WTC11 (cell line): ENCODE results near the gene ZNF775.

Experiments used
- E2F4 ChIP-seq: sonication (generic); formaldehyde crosslinking; IDR thresholded peaks from 2 replicates; pipeline ENCODE4 v1.8.1; 2022; ENCODE audit warnings: low read depth, mild to moderate bottlenecking, moderate library complexity, missing genetic modification reagents, borderline replicate concordance
- ZNF138 ChIP-seq: sonication (generic); formaldehyde crosslinking; conservative IDR thresholded peaks from 2 replicates; pipeline ENCODE4 v1.8.1; 2022; ENCODE audit warnings: mild to moderate bottlenecking, moderate library complexity, missing genetic modification reagents
- ZNF512 ChIP-seq: sonication (generic); formaldehyde crosslinking; IDR thresholded peaks from 2 replicates; pipeline ENCODE4 v1.8.1; 2022; ENCODE audit warnings: missing genetic modification reagents, borderline replicate concordance
- TF ChIP-seq, protein P1 (sequence below): sonication (generic); formaldehyde crosslinking; IDR thresholded peaks from 2 replicates; pipeline ENCODE4 v1.8.1; 2023; ENCODE audit warnings: mild to moderate bottlenecking, missing genetic modification reagents
- TF ChIP-seq, protein P2 (sequence below): sonication (generic); formaldehyde crosslinking; IDR thresholded peaks from 2 replicates; pipeline ENCODE4 v1.8.0; 2023; ENCODE audit warnings: mild to moderate bottlenecking, missing genetic modification reagents
- TF ChIP-seq, protein P3 (sequence below): fragments of 200-600 bp; IDR thresholded peaks from 2 replicates; pipeline ENCODE4 v1.8.0; 2022; ENCODE audit warnings: antibody characterized with exemption

DNA sequence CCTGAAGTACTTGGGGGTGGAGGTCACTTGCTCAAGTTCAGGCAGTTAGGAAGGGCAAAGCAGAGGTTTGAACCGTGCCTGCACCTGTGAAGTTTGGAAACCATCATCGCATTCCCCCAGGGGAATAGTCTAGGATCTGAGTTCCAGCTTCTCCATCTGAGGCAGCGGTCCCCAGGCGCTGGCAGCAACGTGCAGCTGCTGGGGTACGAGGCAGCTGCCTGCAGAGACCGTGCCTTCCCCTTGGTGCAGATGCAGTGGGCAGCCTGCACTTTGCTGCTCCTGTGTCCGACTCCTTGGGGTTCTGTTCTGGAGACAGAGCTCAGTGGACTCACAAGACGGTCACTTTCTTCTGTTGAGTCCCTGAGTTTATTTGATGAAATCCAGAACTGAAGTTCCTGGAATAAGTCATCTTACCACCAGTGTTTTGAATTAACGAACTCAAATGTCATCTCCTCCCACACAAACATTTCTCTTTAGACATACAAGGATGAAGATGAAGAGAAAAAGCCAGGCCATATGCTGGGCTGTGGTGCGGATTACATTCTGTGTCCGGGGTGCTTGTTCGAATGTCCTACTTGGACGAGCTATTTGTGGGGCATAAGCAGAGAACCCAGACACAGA is 51.4 kb downstream of the ZNF775 start:
- TF ChIP-seq, protein P1, sequence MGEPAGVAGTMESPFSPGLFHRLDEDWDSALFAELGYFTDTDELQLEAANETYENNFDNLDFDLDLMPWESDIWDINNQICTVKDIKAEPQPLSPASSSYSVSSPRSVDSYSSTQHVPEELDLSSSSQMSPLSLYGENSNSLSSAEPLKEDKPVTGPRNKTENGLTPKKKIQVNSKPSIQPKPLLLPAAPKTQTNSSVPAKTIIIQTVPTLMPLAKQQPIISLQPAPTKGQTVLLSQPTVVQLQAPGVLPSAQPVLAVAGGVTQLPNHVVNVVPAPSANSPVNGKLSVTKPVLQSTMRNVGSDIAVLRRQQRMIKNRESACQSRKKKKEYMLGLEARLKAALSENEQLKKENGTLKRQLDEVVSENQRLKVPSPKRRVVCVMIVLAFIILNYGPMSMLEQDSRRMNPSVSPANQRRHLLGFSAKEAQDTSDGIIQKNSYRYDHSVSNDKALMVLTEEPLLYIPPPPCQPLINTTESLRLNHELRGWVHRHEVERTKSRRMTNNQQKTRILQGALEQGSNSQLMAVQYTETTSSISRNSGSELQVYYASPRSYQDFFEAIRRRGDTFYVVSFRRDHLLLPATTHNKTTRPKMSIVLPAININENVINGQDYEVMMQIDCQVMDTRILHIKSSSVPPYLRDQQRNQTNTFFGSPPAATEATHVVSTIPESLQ (CRISPR knock-in tag), result no peak
- no peak for TF ChIP-seq ZNF512 (CRISPR knock-in tag)
- TF ChIP-seq, protein P2, sequence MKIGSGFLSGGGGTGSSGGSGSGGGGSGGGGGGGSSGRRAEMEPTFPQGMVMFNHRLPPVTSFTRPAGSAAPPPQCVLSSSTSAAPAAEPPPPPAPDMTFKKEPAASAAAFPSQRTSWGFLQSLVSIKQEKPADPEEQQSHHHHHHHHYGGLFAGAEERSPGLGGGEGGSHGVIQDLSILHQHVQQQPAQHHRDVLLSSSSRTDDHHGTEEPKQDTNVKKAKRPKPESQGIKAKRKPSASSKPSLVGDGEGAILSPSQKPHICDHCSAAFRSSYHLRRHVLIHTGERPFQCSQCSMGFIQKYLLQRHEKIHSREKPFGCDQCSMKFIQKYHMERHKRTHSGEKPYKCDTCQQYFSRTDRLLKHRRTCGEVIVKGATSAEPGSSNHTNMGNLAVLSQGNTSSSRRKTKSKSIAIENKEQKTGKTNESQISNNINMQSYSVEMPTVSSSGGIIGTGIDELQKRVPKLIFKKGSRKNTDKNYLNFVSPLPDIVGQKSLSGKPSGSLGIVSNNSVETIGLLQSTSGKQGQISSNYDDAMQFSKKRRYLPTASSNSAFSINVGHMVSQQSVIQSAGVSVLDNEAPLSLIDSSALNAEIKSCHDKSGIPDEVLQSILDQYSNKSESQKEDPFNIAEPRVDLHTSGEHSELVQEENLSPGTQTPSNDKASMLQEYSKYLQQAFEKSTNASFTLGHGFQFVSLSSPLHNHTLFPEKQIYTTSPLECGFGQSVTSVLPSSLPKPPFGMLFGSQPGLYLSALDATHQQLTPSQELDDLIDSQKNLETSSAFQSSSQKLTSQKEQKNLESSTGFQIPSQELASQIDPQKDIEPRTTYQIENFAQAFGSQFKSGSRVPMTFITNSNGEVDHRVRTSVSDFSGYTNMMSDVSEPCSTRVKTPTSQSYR (CRISPR knock-in tag), result no peak
- TF ChIP-seq E2F4 (CRISPR knock-in tag), result no peak
- TF ChIP-seq ZNF138 (CRISPR knock-in tag), result no peak
- TF ChIP-seq, protein P3, sequence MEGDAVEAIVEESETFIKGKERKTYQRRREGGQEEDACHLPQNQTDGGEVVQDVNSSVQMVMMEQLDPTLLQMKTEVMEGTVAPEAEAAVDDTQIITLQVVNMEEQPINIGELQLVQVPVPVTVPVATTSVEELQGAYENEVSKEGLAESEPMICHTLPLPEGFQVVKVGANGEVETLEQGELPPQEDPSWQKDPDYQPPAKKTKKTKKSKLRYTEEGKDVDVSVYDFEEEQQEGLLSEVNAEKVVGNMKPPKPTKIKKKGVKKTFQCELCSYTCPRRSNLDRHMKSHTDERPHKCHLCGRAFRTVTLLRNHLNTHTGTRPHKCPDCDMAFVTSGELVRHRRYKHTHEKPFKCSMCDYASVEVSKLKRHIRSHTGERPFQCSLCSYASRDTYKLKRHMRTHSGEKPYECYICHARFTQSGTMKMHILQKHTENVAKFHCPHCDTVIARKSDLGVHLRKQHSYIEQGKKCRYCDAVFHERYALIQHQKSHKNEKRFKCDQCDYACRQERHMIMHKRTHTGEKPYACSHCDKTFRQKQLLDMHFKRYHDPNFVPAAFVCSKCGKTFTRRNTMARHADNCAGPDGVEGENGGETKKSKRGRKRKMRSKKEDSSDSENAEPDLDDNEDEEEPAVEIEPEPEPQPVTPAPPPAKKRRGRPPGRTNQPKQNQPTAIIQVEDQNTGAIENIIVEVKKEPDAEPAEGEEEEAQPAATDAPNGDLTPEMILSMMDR, result no peak
